A172 (cell line): ENCODE data around the gene UST. TPM values are rescaled to one million over a fixed set of nuclear protein-coding genes. Genes with fewer than 3 reads are reported as not detected.
"Not testable (repeated sequence)": the region's sequence is repeated elsewhere in the genome, so short reads cannot be mapped to it uniquely, and the experiment has no call there.

Experiments used
- DNase-seq: peaks from one replicate; pipeline ENCODE4 v3.0.0-alpha.2; 2015; ENCODE audit warnings: low spot score
- total RNA-seq: library from RNA; depleted of rRNA; stranded (reverse); fragments of >200 nt; shearing (Covaris generic); gene quantifications from 2 replicates; pipeline ENCODE4 v1.2.3, GENCODE V29; 2014

UST gene
- total RNA-seq, 1 experiment from 2014 or later = 2.6 TPM

DNA sequence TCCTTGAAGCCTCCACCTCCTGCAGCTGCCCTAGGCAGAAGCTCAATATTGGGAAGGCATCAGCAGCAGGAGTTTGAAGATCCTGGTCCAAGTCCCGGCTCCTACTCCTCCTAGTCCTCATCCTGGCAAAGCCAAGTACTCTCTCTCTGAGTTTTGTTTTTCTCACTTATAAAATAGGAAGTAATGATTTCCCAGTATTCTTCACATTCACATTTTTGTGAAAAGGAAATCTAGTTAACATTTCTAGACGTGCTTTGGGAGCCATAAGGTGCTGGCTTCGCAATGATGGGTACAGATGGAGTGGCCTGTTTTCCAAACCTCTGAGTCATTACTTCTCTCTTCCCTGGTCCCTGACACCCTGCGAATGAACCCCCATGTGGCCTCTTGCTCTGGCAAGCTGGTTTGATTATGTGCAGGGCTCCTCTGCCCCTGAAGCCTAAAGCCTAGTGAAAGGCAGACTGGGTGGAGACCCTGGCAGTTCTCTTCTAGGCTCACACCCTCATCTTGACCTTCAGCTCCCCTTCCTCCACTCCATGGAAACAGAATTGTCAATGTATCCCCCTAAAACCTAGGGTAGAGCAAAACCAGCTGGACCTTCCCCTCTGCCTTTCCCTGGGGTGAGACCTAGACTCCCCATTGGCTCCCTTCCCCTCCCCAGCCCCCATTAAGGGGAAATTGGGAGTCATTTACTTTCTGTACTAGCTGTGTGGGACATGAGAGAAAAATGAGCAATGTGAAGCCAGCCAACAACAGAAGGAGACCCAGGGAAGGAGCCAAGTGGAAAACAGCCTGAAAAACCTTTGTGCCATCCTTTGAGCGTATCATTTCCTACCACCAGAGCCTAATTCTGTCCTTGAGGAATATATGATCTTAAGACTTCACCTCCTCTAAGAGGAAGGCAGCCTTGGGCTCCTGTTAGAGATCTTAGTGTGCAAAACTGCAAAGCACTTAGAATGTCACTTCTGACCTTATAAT lies 158.4 kb downstream of the UST start:
- DNase-seq = no peak

DNA sequence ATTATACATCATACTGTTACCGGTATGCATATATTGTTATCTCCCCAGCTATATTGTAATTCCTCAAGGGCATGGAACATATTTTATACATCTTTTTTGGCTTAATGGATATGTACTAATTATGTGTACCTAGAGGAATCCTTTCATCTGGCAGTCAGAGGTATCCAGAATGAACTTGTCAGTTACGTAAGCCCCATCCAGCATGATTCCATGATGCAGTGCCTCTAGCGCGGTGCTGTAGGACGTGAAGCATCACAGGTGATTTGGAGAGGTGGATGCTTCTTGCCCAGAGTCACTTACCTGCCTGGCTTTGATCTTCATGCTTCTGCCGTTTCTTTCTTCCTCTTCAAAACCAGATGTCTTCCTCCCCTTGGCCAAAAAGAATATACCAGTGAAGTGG lies 159.1 kb downstream of the UST start:
- DNase-seq = no peak

DNA sequence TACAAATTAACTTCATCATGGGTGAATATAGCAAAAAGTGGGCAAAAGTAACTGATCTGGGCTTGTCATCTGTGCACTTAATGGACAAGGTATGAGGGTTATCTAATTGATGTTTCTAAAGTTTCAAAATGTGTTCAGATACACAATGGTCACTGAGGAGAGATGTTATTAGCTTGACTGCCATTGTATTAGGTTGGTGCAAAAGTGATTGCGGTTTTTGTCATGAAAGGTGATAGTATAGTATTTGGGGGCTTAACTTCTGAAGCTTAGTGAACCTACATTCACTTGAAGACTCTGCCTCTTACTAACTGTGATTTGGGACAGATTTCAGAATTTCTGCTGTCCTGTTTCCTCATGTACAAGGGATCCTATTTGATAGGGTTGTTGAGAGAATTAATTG lies 159.6 kb downstream of the UST start:
- DNase-seq = no peak

- DNase-seq = no peak
Measured at GRCh38 chr6:148907573-148907972, 160.7 kb downstream of the UST start.

DNA sequence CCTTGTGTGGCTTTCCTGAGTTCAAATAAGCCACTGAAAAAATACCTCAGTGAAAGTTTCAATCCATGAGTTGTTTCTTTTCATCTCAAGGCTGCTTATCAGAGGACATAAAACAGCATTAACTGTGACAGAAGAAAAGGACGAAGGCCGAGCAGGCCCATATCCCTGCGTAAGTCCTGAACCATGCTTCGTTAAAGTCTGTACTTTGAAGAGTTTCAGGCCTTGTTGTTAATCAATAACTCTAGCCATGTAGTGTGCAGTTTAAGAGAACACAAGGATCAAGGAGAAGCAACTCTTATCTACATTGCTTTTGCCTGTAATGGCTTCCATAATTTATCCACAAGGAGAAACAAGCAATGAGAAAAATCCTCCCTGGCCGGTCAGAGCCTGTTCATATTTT lies 165.4 kb downstream of the UST start:
- no peak for DNase-seq

DNA sequence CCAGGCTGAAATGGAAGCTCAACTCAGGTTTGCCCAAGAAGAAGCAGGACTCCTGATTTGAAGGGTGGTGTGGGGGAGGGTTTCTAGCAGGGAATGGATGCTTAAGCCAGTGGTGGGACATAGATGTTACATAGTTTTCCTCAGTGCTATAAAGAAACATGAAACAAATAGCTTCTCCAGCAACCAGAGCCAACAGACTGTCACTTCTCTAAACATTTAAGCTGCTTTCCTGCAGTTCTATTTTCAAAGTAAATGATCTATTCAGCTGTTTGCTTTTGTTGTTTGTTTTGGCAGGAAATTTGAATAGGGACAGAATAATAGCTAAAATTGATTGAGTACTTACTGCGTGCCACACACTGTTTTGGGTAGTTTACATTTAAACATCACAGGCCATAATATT lies 169.0 kb downstream of the UST start:
- DNase-seq = no peak

GRCh38 chr6:148916485-148916884 lies 169.7 kb downstream of the UST start:
- not testable (repeated sequence) for DNase-seq

- DNase-seq = no peak
Measured at GRCh38 chr6:148924226-148925012, 177.6 kb downstream of the UST start.

DNA sequence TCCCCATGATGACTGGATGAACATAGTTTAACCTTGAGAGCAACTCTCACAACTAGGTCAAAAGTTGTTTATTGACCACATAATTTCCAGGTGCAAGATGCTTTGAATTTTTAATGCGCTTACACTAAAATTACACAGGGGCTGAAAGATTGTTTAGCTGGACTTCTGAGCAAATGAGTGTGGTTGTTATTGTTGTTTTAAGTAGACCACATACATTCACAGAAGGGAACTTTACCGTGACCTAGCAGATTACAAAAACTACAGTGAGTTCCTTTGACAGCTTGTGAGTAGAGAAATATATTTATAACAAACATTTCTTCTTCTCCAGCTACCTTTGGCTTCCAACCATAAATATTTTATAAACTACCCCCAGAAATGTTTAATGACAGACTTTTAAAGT lies 178.9 kb downstream of the UST start:
- DNase-seq = no peak

DNA sequence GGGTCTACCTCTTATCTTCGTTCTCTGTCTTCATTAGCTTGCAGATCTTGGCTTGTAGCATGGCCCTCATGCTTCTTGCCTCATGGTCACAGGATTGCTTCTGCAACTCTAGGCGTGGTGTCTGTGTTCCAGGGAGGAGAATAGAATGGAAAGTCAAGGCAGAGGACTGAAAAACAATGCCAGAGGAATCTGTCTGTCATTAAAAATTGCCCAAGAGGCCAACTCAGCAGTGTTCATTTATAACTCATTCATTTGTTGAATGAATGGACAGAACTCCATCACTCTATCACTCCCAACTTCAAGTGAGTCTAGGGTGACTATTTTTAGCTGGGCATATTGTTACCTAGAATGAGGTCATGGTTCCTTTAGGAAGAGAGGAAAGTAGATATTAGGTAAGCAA lies 179.6 kb downstream of the UST start:
- DNase-seq = no peak

DNA sequence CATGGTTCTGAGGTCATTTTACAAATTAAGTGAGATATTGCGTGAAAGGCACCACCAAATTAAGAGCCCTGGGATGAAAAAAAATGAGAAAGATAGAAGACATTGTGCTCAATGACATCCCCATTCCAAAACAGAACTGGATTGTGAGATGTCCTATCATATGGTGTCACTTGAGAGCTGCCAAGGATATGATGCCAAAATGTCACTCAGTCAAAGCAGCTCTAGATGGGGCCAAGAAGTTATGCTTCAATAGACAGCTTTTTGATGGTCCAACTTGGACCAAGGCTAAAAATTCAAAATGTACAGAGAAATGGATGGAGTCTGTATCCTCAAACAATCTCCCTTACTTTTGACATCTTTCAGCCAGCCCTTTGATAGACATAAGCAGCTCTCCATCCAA lies 180.8 kb downstream of the UST start:
- DNase-seq = no peak

DNA sequence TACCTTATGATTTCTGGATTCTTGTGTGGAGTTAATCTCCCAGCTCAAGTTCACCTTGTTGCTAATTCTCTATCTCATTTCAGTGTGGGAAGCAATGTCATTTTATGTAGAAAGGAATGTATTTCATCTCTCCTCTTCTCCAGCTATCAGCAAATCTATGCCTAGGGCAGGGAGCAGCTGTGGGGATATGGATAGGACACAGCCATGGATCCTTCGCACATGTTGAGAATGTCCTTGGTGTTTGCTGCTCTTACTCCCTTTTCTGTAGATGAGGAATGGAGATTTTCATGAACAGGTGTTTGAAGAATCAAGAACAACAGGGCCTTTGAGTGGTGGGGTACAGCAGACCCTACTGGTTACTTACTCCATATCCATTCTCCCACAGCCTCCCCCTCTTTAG lies 182.0 kb downstream of the UST start:
- DNase-seq = no peak

DNA sequence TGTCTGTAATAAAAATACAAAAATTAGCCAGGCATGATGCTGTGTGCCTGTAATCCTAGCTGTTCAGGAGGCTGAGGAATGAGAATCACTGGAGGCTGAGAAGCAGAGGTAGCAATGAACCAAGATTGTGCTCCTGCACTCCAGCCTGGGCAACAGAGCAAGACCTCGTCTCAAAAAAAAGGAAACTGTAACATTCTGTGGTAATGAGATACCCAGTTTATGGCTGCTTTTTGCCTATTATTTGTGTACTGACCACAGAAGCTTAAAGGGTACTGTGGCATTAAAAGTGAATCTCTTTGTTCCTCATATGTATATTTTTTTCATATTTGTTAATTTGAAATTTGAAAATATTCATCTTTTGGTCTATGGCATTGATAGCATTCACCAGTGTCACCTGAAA lies 185.4 kb downstream of the UST start:
- DNase-seq = no peak

DNA sequence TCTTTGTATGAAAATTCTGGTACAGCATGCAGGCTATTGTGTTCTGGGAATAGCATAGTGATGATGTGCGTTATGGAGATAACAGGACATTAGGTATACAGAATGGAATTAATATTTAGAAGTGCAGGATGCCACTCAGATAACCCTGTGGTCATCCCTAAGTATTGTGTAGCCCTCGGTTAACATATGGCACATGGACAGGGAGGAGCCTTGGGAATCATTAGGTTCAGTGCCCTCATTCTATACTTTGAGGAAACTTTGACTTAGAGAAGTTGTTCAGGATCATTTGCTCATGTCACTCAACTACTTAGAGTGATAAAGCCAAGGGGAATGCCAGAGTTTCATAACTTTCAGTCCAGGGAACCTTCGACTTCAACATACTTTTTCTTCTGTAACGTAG lies 185.9 kb downstream of the UST start:
- DNase-seq = no peak

DNA sequence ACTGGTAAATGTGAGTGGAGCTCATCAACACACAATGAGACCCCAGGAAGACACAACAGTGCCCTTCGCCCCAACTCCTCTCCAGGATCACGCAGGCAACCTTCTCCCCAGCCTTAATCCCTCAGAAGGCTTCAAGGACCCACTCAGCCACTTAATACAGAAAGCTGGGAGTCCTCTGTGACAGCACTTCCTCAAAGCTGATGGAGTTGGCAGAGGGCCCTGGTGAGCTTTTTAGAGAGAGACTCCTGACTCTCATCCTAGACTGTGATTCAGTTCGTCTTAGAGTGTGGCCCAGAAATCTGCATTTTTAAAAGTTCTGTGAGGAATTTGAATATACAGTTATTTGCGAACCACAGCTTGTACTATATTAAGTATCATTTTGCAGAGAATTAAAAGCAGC lies 187.7 kb downstream of the UST start:
- no peak for DNase-seq

GRCh38 chr6:148934961-148935360 lies 188.1 kb downstream of the UST start:
- no peak for DNase-seq

GRCh38 chr6:148935705-148936435 lies 189.0 kb downstream of the UST start:
- DNase-seq = peak; percentile 46

DNA sequence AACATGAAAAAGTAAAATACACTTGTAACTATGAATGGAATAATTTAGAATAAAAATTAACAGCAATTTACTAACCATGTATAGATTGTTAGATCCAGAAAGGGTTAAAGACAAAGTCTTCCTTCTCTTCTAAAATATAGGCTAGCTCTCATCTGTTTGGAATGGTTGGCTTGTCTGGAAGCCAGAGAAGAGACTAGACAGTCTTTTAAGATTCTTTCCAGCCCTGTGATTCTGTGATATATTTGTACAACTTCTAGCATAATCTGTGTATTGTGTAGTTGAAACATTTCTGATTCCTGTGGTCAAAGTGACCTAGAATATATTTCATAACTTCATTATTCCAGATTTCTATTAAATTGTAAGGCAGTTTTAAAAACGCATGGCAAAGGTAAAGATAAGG lies 196.6 kb downstream of the UST start:
- no peak for DNase-seq

GRCh38 chr6:148944608-148945007 lies 197.8 kb downstream of the UST start:
- DNase-seq = no peak

- no peak for DNase-seq
Measured at GRCh38 chr6:148945301-148946021, 198.6 kb downstream of the UST start.

- peak; percentile 71 for DNase-seq
Measured at GRCh38 chr6:148947621-148948444, 201.0 kb downstream of the UST start.
